Measurements from ENCODE around the gene NUDT2.

DNA sequence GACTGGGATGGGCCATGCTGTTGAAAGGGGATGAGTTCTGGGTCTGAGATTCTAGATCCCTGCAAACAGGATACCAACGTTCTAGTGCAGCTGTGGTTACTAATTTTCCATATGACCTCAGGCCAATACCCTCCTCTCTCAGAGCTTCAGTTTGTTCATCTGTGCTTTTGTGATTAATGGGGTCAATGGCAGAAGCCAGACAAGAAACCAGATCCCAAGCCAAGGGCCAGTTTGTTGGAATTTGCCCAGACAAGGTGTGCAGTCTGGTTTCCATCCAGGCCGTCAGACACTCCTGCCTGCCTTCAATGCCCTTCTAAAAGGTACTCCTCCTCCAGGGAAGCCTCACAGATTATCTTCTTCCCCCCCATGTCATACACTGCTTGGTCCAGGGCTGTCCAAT is 35.9 kb downstream of the NUDT2 start:
- TF ChIP-seq, protein P1, sequence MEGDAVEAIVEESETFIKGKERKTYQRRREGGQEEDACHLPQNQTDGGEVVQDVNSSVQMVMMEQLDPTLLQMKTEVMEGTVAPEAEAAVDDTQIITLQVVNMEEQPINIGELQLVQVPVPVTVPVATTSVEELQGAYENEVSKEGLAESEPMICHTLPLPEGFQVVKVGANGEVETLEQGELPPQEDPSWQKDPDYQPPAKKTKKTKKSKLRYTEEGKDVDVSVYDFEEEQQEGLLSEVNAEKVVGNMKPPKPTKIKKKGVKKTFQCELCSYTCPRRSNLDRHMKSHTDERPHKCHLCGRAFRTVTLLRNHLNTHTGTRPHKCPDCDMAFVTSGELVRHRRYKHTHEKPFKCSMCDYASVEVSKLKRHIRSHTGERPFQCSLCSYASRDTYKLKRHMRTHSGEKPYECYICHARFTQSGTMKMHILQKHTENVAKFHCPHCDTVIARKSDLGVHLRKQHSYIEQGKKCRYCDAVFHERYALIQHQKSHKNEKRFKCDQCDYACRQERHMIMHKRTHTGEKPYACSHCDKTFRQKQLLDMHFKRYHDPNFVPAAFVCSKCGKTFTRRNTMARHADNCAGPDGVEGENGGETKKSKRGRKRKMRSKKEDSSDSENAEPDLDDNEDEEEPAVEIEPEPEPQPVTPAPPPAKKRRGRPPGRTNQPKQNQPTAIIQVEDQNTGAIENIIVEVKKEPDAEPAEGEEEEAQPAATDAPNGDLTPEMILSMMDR (IDR thresholded peaks at IDR 0.05): no peak
- TF ChIP-seq EP300 (IDR thresholded peaks at IDR 0.05) (no peak), POLR2A (IDR thresholded peaks at IDR 0.05) (no peak)

Data from tibial nerve (tissue), 4 donors.